GM12801 (cell line): ENCODE data around the gene FRY.

Source experiments
- TF ChIP-seq, protein P1 (sequence below): IDR thresholded peaks from one replicate; pipeline ENCODE4 v1.5.1; 2011; ENCODE audit warnings: control low read depth; ENCODE audit not compliant: insufficient read length; ENCODE audit errors: extremely low read depth

The FRY gene

DNA sequence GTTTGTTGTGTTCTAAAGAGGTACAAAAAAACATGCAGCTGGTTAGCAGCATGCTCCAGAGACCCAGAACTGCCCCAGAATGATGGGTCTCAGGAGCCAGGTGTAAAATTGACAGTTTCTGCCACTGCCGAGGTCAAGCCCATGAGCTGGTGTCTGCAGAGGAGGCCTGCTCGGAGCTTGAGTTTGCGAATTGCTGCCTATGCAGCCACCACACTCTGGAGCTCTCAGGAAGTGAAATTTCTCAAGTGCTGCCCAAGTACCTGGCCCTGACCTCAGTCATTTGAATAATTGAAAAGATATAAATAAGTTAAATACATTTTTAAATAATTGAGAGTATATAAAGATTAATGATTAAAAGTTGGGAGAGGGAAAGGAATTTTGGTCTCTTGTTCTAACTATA is 217.2 kb downstream of the FRY start:
- TF ChIP-seq, protein P1, sequence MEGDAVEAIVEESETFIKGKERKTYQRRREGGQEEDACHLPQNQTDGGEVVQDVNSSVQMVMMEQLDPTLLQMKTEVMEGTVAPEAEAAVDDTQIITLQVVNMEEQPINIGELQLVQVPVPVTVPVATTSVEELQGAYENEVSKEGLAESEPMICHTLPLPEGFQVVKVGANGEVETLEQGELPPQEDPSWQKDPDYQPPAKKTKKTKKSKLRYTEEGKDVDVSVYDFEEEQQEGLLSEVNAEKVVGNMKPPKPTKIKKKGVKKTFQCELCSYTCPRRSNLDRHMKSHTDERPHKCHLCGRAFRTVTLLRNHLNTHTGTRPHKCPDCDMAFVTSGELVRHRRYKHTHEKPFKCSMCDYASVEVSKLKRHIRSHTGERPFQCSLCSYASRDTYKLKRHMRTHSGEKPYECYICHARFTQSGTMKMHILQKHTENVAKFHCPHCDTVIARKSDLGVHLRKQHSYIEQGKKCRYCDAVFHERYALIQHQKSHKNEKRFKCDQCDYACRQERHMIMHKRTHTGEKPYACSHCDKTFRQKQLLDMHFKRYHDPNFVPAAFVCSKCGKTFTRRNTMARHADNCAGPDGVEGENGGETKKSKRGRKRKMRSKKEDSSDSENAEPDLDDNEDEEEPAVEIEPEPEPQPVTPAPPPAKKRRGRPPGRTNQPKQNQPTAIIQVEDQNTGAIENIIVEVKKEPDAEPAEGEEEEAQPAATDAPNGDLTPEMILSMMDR: no peak

DNA sequence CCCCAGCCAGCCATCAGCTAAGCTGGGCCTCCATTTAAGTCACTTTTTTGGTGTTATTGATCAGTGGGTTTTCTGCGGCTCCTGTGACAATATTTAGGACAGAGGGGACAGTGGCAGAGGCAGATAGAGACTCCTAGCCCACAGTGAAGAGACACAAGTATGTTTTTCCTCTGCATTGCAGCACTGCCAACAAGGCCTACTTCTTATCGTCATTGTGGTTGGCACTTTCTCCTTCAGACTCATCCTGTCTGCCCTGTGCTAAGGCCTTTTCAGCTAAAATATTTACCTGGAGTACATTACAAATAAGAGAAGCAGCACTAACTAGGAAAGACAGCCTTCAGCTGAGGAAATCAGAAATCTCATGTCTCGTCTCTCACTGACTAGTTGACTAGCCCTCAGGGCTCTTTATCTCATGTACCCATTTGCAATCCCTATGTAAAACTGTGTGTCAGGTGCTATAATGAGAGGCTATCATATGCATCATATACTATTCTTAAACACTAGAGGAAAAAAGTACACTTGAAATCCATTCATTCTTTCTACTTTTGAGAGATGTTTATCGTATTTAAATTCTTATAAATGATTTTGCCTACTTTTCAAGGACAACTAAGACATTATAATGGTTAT is 221.4 kb downstream of the FRY start:
- TF ChIP-seq, protein P1: no peak

DNA sequence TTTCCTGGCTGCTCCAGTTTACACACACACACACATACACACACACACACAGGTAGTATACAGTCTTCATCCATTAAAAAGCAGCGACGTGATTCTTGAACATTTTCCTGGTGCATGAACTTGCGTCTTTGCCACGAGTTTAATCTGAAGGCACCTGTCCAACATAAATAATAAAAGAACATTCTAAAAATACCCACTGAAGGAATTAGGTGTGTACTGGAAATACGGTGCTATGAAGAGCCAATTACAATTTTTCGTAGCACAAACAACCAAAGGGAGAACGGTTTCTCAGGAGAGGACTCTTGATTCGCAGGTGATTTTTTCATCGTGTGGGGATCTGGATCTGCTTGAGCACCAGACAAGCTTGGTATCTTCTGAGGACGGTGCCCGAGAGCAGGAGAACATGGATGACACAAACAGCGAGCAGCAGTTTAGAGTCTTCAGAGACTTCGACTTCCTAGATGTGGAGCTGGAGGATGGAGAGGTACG is 222.4 kb downstream of the FRY start:
- TF ChIP-seq, protein P1: no peak

DNA sequence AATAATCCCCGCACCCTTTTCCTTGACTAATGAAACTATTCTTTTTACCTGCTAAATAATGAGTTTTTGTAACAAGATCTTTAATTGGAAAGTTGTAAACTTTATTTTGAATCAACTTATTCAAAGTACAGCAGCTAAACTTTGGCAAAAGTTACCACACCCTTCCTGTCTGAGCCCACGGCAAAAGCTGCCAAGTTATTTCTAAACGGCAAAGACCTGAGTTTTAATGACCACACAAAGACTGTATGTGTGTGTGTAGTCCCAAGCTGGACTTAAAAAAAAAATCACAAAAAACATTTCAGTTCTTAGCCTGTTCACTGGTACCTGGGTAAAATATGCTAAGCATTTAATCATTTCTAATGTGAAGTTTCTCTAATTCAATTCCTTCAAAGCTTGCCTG is 222.8 kb downstream of the FRY start:
- TF ChIP-seq, protein P1: no peak

DNA sequence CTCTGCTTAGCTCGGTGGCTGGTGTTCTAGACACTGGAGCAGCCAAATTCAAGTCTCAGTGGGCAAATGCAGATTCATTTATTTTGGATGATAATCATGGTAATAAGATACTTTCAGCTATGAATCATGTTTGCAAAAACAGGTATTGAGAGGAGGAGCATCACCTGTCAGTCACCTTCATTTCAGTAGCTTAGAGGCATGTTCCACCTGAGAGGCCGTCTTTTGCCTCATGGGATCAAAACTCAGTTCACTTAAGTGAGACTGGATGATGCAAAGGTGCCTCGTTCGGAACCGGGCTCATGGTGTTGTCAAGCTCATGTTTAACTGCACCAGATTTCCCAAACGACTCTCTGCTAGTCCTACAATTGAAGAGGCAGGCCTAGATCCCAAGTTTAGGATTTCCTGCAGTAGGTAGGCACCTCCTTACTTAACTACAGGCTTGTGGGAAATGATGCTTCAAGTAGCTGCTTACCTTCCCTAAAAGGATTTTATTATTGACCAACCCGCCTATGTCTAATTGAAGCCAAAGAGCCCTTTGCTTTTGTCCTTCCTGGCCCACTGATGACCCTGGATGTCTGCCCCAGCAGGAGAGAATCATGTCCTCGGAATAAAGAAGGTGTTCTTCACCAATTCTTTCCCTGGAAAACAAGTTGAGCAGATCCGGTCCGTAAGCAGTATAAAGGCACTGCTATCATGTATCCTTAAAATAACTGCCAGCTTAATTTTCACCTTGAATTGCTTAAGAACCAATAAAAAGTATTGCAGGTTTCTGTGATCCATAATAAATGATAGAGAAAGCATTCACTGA is 223.5 kb downstream of the FRY start:
- TF ChIP-seq, protein P1: no peak

DNA sequence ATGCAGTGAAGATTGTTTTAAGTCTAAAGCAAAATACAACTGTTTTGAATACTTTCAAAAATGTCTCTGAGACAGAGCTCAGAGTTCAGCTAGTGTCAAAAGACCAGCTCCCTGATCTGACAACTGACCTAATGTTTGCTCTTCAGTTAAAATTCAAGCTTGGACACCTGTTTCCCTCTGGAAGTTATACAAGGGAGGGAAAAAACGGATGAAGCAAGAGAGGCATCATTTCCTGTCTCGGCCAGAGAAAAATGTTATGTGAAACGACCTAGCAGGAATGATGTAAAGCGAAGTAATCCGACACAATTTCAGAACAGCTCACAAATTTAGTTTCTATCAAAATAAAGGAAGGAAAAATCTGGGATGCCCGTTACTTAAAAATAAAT is 224.1 kb downstream of the FRY start:
- TF ChIP-seq, protein P1: no peak

DNA sequence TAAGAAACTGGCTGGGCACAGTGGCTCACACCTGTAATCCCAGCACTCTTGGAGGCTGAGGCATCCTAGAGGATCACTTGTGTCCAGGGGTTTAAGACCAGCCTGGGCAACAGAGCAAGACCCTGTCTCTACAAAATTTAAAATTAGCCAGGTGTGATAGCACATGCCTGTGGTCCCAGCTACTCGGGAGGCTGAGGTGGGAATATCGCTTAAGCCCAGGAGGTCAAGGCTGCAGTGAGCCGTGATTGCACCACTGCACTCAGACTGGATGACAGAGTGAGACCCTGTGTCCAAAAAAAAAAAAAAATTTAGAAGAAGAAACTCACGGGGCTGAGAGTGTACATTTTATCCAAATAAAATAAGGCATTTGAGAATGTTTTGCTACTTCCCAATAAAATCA is 224.7 kb downstream of the FRY start:
- TF ChIP-seq, protein P1: no peak
